Calu3 (cell line): ENCODE data around the gene ILDR2. TPM values are rescaled to one million over a fixed set of nuclear protein-coding genes. Genes with fewer than 3 reads are reported as not detected.

Source experiments
- BruUV-seq: library from RNA; stranded (reverse); fragments of 400-500 nt; replicated peaks from 2 replicates; lab custom pipeline; 2021; lab: Mats Ljungman, UMichigan
- CTCF ChIA-PET: fragments of 300-600 bp; sonication (Branson Sonifier 250); formaldehyde crosslinking; loops from one replicate; lab custom pipeline; 2022; ENCODE audit warnings: antibody characterized with exemption; lab: Charles Lee
- DNase-seq: peaks from one replicate; pipeline ENCODE4 v3.0.0; 2022
- H3K27ac Mint-ChIP-seq: one replicate; pipeline ENCODE4 v1.8.0; 2022; ENCODE audit warnings: mixed read lengths; ENCODE audit not compliant: unreplicated experiment
- H3K27me3 Mint-ChIP-seq: one replicate; pipeline ENCODE4 v1.8.0; 2022; ENCODE audit warnings: mixed read lengths; ENCODE audit not compliant: unreplicated experiment
- H3K36me3 Mint-ChIP-seq: one replicate; pipeline ENCODE4 v1.8.0; 2022; ENCODE audit warnings: mild to moderate bottlenecking, moderate library complexity, mixed read lengths; ENCODE audit not compliant: insufficient read depth, unreplicated experiment
- H3K4me1 Mint-ChIP-seq: one replicate; pipeline ENCODE4 v1.8.0; 2022; ENCODE audit warnings: mild to moderate bottlenecking, low read depth, mixed read lengths; ENCODE audit not compliant: unreplicated experiment
- H3K4me3 Mint-ChIP-seq: one replicate; pipeline ENCODE4 v1.8.0; 2022; ENCODE audit warnings: mild to moderate bottlenecking, low read depth, moderate library complexity, mixed read lengths; ENCODE audit not compliant: unreplicated experiment
- H3K9me3 Mint-ChIP-seq: one replicate; pipeline ENCODE4 v1.8.0; 2022; ENCODE audit warnings: low read depth, mixed read lengths; ENCODE audit not compliant: unreplicated experiment
- intact Hi-C: fragments of 100-400 bp; cut with micrococcal nuclease; formaldehyde crosslinking; loops from one replicate; pipeline ENCODE4 v1.10.0; 2022; ENCODE audit not compliant: unreplicated experiment
- total RNA-seq: library from RNA; stranded (reverse); gene quantifications from 2 replicates; pipeline ENCODE4 v1.2.3, GENCODE V29; 2022
- TF ChIP-seq, protein P1 (sequence below): fragments of 200-600 bp; IDR thresholded peaks from one replicate; pipeline ENCODE4 v1.8.0; 2022; ENCODE audit warnings: antibody characterized with exemption; ENCODE audit not compliant: unreplicated experiment

ILDR2 gene
- total RNA-seq, 1 experiment from 2014 or later: 1.9 TPM

DNA sequence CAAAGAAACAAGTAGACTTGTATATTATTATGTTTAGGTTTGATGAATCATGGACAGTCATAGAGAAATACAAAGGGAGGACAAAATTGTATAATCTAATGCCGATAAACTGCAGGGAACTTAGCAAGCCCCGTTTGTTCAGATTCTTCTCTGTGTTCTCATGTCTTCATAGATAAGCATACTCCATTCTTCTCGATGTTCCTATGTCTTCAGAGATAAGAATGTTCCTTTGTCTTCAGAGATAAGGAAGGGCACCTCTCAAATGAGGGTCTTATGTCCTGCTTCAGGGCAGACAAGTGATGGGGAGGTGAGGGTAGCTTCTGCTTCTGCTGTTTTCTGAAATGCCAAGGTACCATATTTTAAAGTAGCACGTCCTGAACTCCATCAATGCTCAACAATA is 79.6 kb downstream of the ILDR2 start:
- DNase-seq: no peak
- peaks cover 5% of the 10 kb centered on the region for H3K9me3 Mint-ChIP-seq
- intact Hi-C loops: no loop called here
- CTCF ChIA-PET: no interaction called here
- H3K27me3 Mint-ChIP-seq: peaks cover 48% of the 10 kb centered on the region
- H3K4me3 Mint-ChIP-seq: no peak overlapping the region
- H3K4me1 Mint-ChIP-seq: no peaks in the 10 kb centered on the region
- TF ChIP-seq, protein P1, sequence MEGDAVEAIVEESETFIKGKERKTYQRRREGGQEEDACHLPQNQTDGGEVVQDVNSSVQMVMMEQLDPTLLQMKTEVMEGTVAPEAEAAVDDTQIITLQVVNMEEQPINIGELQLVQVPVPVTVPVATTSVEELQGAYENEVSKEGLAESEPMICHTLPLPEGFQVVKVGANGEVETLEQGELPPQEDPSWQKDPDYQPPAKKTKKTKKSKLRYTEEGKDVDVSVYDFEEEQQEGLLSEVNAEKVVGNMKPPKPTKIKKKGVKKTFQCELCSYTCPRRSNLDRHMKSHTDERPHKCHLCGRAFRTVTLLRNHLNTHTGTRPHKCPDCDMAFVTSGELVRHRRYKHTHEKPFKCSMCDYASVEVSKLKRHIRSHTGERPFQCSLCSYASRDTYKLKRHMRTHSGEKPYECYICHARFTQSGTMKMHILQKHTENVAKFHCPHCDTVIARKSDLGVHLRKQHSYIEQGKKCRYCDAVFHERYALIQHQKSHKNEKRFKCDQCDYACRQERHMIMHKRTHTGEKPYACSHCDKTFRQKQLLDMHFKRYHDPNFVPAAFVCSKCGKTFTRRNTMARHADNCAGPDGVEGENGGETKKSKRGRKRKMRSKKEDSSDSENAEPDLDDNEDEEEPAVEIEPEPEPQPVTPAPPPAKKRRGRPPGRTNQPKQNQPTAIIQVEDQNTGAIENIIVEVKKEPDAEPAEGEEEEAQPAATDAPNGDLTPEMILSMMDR: no peak
- no peak overlapping the region for H3K27ac Mint-ChIP-seq
- no TSS peak for BruUV-seq
- no peaks in the 10 kb centered on the region for H3K36me3 Mint-ChIP-seq

- H3K4me1 Mint-ChIP-seq: no peaks in the 10 kb centered on the region
These were observed 85.6 kb downstream of the ILDR2 start for GRCh38 chr1:166889776-166890175.

DNA sequence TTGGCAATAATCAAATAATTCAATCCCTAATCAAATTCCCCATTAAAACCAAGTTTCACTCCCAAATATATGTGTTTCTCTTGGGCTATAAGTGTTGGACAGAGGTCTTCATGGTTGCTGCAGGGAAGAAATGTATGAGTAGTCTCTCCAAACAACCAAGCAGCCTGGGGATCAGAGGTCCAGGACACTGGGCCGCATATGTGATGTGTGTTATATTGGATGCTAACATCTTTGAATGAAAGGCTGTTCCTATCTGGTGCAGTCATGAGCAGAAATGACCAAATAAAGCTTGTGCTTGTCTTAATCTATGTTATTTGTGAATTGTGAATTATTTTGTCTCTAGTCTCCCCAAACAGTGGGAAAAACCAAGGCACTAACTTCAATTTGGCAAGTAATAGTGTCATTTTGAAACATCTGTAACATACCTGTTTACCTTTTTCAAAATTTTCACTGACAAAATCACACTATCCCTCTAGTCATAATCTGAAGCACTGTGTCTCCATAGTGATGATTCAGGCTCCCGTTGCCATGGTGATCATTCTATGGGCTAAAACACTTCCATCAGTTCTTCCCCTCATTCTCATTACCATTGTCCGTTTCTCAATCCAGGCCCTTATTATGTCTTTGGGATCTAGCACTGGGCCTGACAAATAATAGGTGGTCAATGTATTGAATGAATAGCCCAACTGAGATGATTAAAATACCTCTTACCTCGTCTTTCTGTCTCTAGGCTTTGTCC is 86.8 kb downstream of the ILDR2 start:
- peaks cover 46% of the 10 kb centered on the region for H3K27me3 Mint-ChIP-seq
- no peak for DNase-seq
- TF ChIP-seq, protein P1: no peak
- H3K4me3 Mint-ChIP-seq: no peak overlapping the region
- no peaks in the 10 kb centered on the region for H3K9me3 Mint-ChIP-seq
- no TSS peak for BruUV-seq
- intact Hi-C loops: no loop called here
- no peaks in the 10 kb centered on the region for H3K36me3 Mint-ChIP-seq
- H3K27ac Mint-ChIP-seq: no peak overlapping the region
- CTCF ChIA-PET: no interaction called here
- peaks cover 8% of the 10 kb centered on the region for H3K4me1 Mint-ChIP-seq

More at GRCh38 chr1:166889776-166890175, 85.6 kb downstream of the ILDR2 start:
- DNase-seq: no peak
- Mint-ChIP-seq H3K4me3 (no peak overlapping the region), H3K27me3 (peaks cover 45% of the 10 kb centered on the region), H3K36me3 (no peaks in the 10 kb centered on the region), H3K27ac (no peak overlapping the region), H3K9me3 (no peaks in the 10 kb centered on the region)
- no TSS peak for BruUV-seq
- intact Hi-C loops: no loop called here
- TF ChIP-seq, protein P1: no peak
- CTCF ChIA-PET: no interaction called here

- no peaks in the 10 kb centered on the region for H3K9me3 Mint-ChIP-seq
- no peak overlapping the region for H3K27ac Mint-ChIP-seq
- peaks cover 37% of the 10 kb centered on the region for H3K27me3 Mint-ChIP-seq
- CTCF ChIA-PET: no interaction called here
- H3K4me1 Mint-ChIP-seq: peaks cover 10% of the 10 kb centered on the region
- no peak overlapping the region for H3K4me3 Mint-ChIP-seq
- TF ChIP-seq, protein P1: no peak
- intact Hi-C loops: loop anchor here (1.0 kb wide), 1 partner anchor 172 kb away; no protein-coding TSS in a partner anchor
- BruUV-seq: no TSS peak
- no peak for DNase-seq
- no peaks in the 10 kb centered on the region for H3K36me3 Mint-ChIP-seq
These were observed 90.4 kb downstream of the ILDR2 start for GRCh38 chr1:166884971-166885370.
